ENCODE results near the gene JAKMIP2.
"Not testable (repeated sequence)": the region's sequence is repeated elsewhere in the genome, so short reads cannot be mapped to it uniquely, and the experiment has no call there.

The JAKMIP2 gene

GRCh38 chr5:147743012-147743411 lies 39.5 kb downstream of the JAKMIP2 start:
- DNase-seq: no peak

GRCh38 chr5:147742151-147742550 lies 40.4 kb downstream of the JAKMIP2 start:
- no peak for DNase-seq

GRCh38 chr5:147740864-147741263 lies 41.7 kb downstream of the JAKMIP2 start:
- no peak for DNase-seq

- no peak for DNase-seq
Measured at GRCh38 chr5:147737921-147738320, 44.6 kb downstream of the JAKMIP2 start.

- DNase-seq: no peak
Measured at GRCh38 chr5:147735621-147736125, 46.9 kb downstream of the JAKMIP2 start.

- DNase-seq: no peak
Measured at GRCh38 chr5:147734894-147735293, 47.6 kb downstream of the JAKMIP2 start.

GRCh38 chr5:147733075-147733474 lies 49.5 kb downstream of the JAKMIP2 start:
- no peak for DNase-seq

GRCh38 chr5:147732291-147732883 lies 50.1 kb downstream of the JAKMIP2 start:
- DNase-seq: no peak

GRCh38 chr5:147731431-147732290 lies 50.9 kb downstream of the JAKMIP2 start:
- no peak for DNase-seq

- DNase-seq: no peak
Measured at GRCh38 chr5:147727200-147727599, 55.3 kb downstream of the JAKMIP2 start.

GRCh38 chr5:147721191-147721960 lies 61.2 kb downstream of the JAKMIP2 start:
- DNase-seq: not testable (repeated sequence)

- no peak for DNase-seq
Measured at GRCh38 chr5:147713550-147714295, 68.8 kb downstream of the JAKMIP2 start.

- no peak for DNase-seq
Measured at GRCh38 chr5:147712598-147712997, 69.9 kb downstream of the JAKMIP2 start.

GRCh38 chr5:147712019-147712418 lies 70.5 kb downstream of the JAKMIP2 start:
- DNase-seq: no peak

- no peak for DNase-seq
Measured at GRCh38 chr5:147711019-147711418, 71.5 kb downstream of the JAKMIP2 start.

- no peak for DNase-seq
Measured at GRCh38 chr5:147708708-147709107, 73.8 kb downstream of the JAKMIP2 start.

- no peak for DNase-seq
Measured at GRCh38 chr5:147704544-147704943, 78.0 kb downstream of the JAKMIP2 start.

- no peak for DNase-seq
Measured at GRCh38 chr5:147701468-147701867, 81.1 kb downstream of the JAKMIP2 start.

GRCh38 chr5:147699496-147700088 lies 82.9 kb downstream of the JAKMIP2 start:
- DNase-seq: no peak

- no peak for DNase-seq
Measured at GRCh38 chr5:147697380-147697779, 85.1 kb downstream of the JAKMIP2 start.

- no peak for DNase-seq
Measured at GRCh38 chr5:147694772-147695171, 87.8 kb downstream of the JAKMIP2 start.

GRCh38 chr5:147693233-147693632 lies 89.3 kb downstream of the JAKMIP2 start:
- DNase-seq: no peak
